Measurements from ENCODE around the gene LIN28A. TPM values are rescaled to one million over a fixed set of nuclear protein-coding genes. Genes with fewer than 3 reads are reported as not detected.

LIN28A gene
- total RNA-seq, 1 experiment from 2014 or later = 1,289 TPM

GRCh38 chr1:26418865-26419349 lies 8.3 kb downstream of the LIN28A start:
- Histone ChIP-seq H3K14ac (ENCODE audit: insufficient read depth, low read length) (no peak overlapping the region; the same call in 1 of the 2 replicates), H3K56ac (ENCODE audit: insufficient read length, low read depth, low read length) (no peak overlapping the region), H2BK15ac (ENCODE audit: low read depth, low read length) (no peak overlapping the region), H4K20me1 (ENCODE audit: control insufficient read depth, insufficient read depth, insufficient read length) (no peaks in the 10 kb centered on the region), H2BK20ac (ENCODE audit: low read depth, low read length, poor library complexity, severe bottlenecking) (no peak overlapping the region), H4K5ac (ENCODE audit: insufficient read length, low read depth, low read length) (peak overlapping the region; percentile 44), H3K27me3 (ENCODE audit: insufficient read depth, low read length) (no peaks in the 10 kb centered on the region), H2AFZ (ENCODE audit: low read length) (no peak overlapping the region), H4K8ac (replicated peaks; ENCODE audit: insufficient read length, low read depth, low read length) (no peak overlapping the region), H3K23ac (ENCODE audit: insufficient read length, low read depth, low read length) (no peak overlapping the region), H3K79me1 (ENCODE audit: insufficient read depth, low read depth, low read length, poor library complexity, severe bottlenecking) (peaks cover 7% of the 10 kb centered on the region), H3K79me2 (ENCODE audit: insufficient read depth, low read length) (peaks cover 32% of the 10 kb centered on the region), H3K9me3 (ENCODE audit: control insufficient read depth, low read depth, low read length) (no peaks in the 10 kb centered on the region), H2BK120ac (ENCODE audit: low read depth, low read length, poor library complexity, severe bottlenecking) (no peak overlapping the region), H3K18ac (ENCODE audit: insufficient read length, low read depth, low read length) (peak overlapping the region; percentile 77), H2BK12ac (ENCODE audit: insufficient read length, low read depth, low read length) (no peak overlapping the region), H3K27ac (ENCODE audit: insufficient read length, low read depth, low read length) (peak overlapping the region; percentile 99), H3K4me1 (ENCODE audit: insufficient read depth, low read length) (peaks cover 18% of the 10 kb centered on the region), H3K4ac (ENCODE audit: low read depth, low read length) (no peak overlapping the region), H2BK5ac (ENCODE audit: insufficient read length, low read length) (peak overlapping the region; percentile 84), H3T11ph (ENCODE audit: low read length) (no peak overlapping the region), H2AK5ac (ENCODE audit: insufficient read length, low read length) (peak overlapping the region; percentile 18), H3K9ac (ENCODE audit: extremely low read depth, insufficient read length, low read length) (peak overlapping the region; percentile 28), H3K4me2 (ENCODE audit: insufficient read depth, insufficient read length, low read length) (peak overlapping the region; percentile 83), H3K23me2 (ENCODE audit: insufficient read length, low read depth, low read length, poor library complexity, severe bottlenecking) (peaks cover 3% of the 10 kb centered on the region), H4K91ac (ENCODE audit: insufficient read length, low read depth, low read length) (no peak overlapping the region)
- peak overlapping the region; percentile 95 to 100 (median 99) for H3K27ac Mint-ChIP-seq
- TF ChIP-seq, protein P1, sequence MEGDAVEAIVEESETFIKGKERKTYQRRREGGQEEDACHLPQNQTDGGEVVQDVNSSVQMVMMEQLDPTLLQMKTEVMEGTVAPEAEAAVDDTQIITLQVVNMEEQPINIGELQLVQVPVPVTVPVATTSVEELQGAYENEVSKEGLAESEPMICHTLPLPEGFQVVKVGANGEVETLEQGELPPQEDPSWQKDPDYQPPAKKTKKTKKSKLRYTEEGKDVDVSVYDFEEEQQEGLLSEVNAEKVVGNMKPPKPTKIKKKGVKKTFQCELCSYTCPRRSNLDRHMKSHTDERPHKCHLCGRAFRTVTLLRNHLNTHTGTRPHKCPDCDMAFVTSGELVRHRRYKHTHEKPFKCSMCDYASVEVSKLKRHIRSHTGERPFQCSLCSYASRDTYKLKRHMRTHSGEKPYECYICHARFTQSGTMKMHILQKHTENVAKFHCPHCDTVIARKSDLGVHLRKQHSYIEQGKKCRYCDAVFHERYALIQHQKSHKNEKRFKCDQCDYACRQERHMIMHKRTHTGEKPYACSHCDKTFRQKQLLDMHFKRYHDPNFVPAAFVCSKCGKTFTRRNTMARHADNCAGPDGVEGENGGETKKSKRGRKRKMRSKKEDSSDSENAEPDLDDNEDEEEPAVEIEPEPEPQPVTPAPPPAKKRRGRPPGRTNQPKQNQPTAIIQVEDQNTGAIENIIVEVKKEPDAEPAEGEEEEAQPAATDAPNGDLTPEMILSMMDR (conservative IDR thresholded peaks at IDR 0.05) = no peak
- DNase-seq = peak; percentile 96
- H3K4me1 Mint-ChIP-seq = peaks cover 78 to 85% of the 10 kb centered on the region in 2 experiments
- peaks cover 38 to 85% (median 64%) of the 10 kb centered on the region in 3 experiments for H3K36me3 Mint-ChIP-seq (ENCODE audit: insufficient read depth in 1 of 3, low read depth in 3 of 3)
- no peaks in the 10 kb centered on the region for H3K27me3 Mint-ChIP-seq (ENCODE audit: low read depth)
- peak overlapping the region; percentile 49 to 71 for H3K4me3 Mint-ChIP-seq
- WGBS (ENCODE audit: extremely low coverage, insufficient read length, low lambda C conversion rate) = no CpG with 5 or more reads among the region's 5 CpGs
- H3K9me3 Mint-ChIP-seq = no peaks in the 10 kb centered on the region
